DMS 273 (cell line): ENCODE data around the gene UQCC2.

Source experiments
- DNase-seq: peaks from one replicate; lab custom pipeline; 2025; ENCODE audit not compliant: unreplicated experiment; lab: John Stamatoyannopoulos, UW

The UQCC2 gene

GRCh38 chr6:33658982-33659689 is 52.4 kb downstream of the UQCC2 start:
- no peak for DNase-seq

GRCh38 chr6:33656844-33657243 is 54.7 kb downstream of the UQCC2 start:
- DNase-seq: no peak

GRCh38 chr6:33654831-33655554 is 56.5 kb downstream of the UQCC2 start:
- peak; percentile 73 for DNase-seq

- DNase-seq: no peak
Observed at GRCh38 chr6:33652002-33652401, 59.5 kb downstream of the UQCC2 start.

- DNase-seq: no peak
Observed at GRCh38 chr6:33651403-33651802, 60.1 kb downstream of the UQCC2 start.
